ENCODE measurements around the gene SOX12. TPM values are rescaled to one million over a fixed set of nuclear protein-coding genes. Genes with fewer than 3 reads are reported as not detected.
"Not testable (repeated sequence)": the region's sequence is repeated elsewhere in the genome, so short reads cannot be mapped to it uniquely, and the experiment has no call there.

The SOX12 gene
- total RNA-seq, 2 experiments from 2014 or later: 11.6 to 11.9 TPM

GRCh38 chr20:334578-334977, 9.2 kb downstream of the SOX12 start:
- H3K36me3 ChIP-seq (ENCODE audit: insufficient read depth, low read length): no peaks in the 10 kb centered on the region
- CTCF ChIA-PET: no interaction called here
- Mint-ChIP-seq H3K27ac (no peak overlapping the region), H3K4me1 (ENCODE audit: low read depth) (peaks cover 11% of the 10 kb centered on the region), H3K4me3 (no peak overlapping the region), H3K27me3 (no peaks in the 10 kb centered on the region), H3K36me3 (ENCODE audit: low read depth) (no peaks in the 10 kb centered on the region), H3K9me3 (no peaks in the 10 kb centered on the region)
- H3K9me3 ChIP-seq (ENCODE audit: control insufficient read depth in 1 of 2, insufficient read depth in 1 of 2, low read length in 2 of 2): no peaks in the 10 kb centered on the region
- no peak for ATAC-seq (ENCODE audit: poor library complexity)
- H3K27ac ChIP-seq (ENCODE audit: low read depth in 1 of 2, low read length in 2 of 2): no peak overlapping the region
- no peaks in the 10 kb centered on the region for H3K27me3 ChIP-seq (ENCODE audit: control insufficient read depth in 1 of 2, insufficient read depth in 2 of 2, low read length in 2 of 2)
- no peak for DNase-seq
- H3K4me1 ChIP-seq (ENCODE audit: insufficient read depth, low read length): peaks cover 3% of the 10 kb centered on the region
- H3K4me3 ChIP-seq (ENCODE audit: low read length): no peak overlapping the region
- POLR2A ChIA-PET: no interaction called here
- TF ChIP-seq CTCF (IDR thresholded peaks at IDR 0.05): no peak
- intact Hi-C loops (cut with DNase I, micrococcal nuclease): no loop called here

DNA sequence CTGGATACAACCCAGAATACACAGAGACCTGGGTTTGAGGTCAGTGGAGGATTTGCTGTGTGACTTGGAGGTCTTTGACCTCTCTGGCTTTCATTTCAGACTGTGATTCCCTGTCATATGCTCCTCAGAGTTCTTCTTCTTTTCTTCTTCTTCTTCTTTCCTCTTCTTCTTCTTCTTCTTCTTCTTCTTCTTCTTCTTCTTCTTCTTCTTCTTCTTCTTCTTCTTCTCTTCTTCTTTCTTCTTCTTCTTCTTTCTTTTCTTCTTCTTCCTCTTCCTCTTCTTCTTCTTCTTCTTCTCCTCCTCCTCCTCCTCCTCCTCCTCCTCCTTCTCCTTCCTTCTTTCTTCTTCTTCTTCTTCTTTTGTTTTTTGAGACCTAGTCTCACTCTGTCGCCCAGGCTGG, 10.7 kb downstream of the SOX12 start:
- H3K4me3 ChIP-seq (ENCODE audit: low read length); H3K27ac ChIP-seq (ENCODE audit: low read depth in 1 of 2, low read length in 2 of 2); H3K4me1 ChIP-seq (ENCODE audit: insufficient read depth, low read length); DNase-seq; H3K9me3 ChIP-seq (ENCODE audit: control insufficient read depth in 1 of 2, insufficient read depth in 1 of 2, low read length in 2 of 2); CTCF ChIA-PET; POLR2A ChIA-PET; ATAC-seq (ENCODE audit: poor library complexity); H3K4me1 Mint-ChIP-seq (ENCODE audit: low read depth); H3K4me3 Mint-ChIP-seq; H3K27ac Mint-ChIP-seq; H3K9me3 Mint-ChIP-seq; H3K27me3 ChIP-seq (ENCODE audit: control insufficient read depth in 1 of 2, insufficient read depth in 2 of 2, low read length in 2 of 2); H3K36me3 Mint-ChIP-seq (ENCODE audit: low read depth); intact Hi-C loops (cut with DNase I, micrococcal nuclease); H3K27me3 Mint-ChIP-seq; H3K36me3 ChIP-seq (ENCODE audit: insufficient read depth, low read length): not testable (repeated sequence)

DNA sequence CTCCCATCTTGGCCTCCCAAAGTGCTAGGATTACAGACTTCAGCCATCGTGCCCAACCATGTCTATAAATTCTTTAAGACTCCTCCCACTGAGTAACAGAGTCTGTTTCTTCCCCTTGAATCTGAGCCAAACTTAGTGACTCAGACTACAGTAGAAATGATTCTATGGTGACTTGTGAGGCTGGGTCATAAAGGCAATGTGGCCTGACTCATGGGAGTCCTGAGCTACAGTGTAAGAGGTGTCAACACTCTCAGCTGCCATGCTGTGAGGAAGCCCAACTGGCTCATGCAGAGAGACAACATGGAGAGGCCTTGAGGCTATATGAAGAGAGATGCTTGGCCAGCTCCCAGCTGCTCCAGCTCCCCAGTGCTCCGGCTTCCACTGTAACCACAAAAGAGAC, 16.3 kb downstream of the SOX12 start:
- H3K27me3 ChIP-seq (ENCODE audit: control insufficient read depth in 1 of 2, insufficient read depth in 2 of 2, low read length in 2 of 2): no peaks in the 10 kb centered on the region
- Mint-ChIP-seq H3K36me3 (ENCODE audit: low read depth) (no peaks in the 10 kb centered on the region), H3K4me1 (ENCODE audit: low read depth) (peaks cover 7% of the 10 kb centered on the region), H3K9me3 (no peaks in the 10 kb centered on the region), H3K4me3 (no peak overlapping the region), H3K27me3 (no peaks in the 10 kb centered on the region), H3K27ac (no peak overlapping the region)
- ATAC-seq (ENCODE audit: poor library complexity): no peak
- no peak overlapping the region for H3K4me3 ChIP-seq (ENCODE audit: low read length)
- ChIA-PET CTCF (no interaction called here), POLR2A (no interaction called here)
- intact Hi-C loops (cut with DNase I, micrococcal nuclease): no loop called here
- DNase-seq: no peak
- no peak for TF ChIP-seq CTCF (IDR thresholded peaks at IDR 0.05)
- no peak overlapping the region for H3K27ac ChIP-seq (ENCODE audit: low read depth in 1 of 2, low read length in 2 of 2)
- no peaks in the 10 kb centered on the region for H3K36me3 ChIP-seq (ENCODE audit: insufficient read depth, low read length)
- H3K4me1 ChIP-seq (ENCODE audit: insufficient read depth, low read length): peaks cover 4% of the 10 kb centered on the region
- peaks cover 0 to 8% of the 10 kb centered on the region in 2 experiments for H3K9me3 ChIP-seq (ENCODE audit: control insufficient read depth in 1 of 2, insufficient read depth in 1 of 2, low read length in 2 of 2)

DNA sequence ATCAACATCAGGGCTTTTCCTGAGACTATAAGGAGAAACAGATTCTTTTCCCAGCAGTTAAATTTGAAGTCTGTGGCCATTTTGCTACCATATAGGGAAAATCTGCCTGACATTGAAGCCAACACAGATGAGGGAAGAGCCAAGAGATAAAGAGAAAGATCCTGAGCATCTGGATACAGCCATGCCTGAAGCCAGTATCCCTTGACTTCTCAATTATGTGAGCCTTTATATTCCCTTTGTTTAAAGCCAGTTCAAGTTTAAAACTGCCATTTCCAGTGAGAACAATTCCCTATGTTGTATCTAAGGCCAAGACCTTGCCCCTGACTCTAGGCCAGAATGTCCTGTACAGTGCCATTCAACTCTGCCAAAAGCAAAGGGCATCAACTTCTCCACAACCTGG, 17.8 kb downstream of the SOX12 start:
- H3K9me3 Mint-ChIP-seq: no peaks in the 10 kb centered on the region
- Histone ChIP-seq H3K4me1 (ENCODE audit: insufficient read depth, low read length) (peaks cover 17% of the 10 kb centered on the region), H3K4me3 (ENCODE audit: low read length) (no peak overlapping the region), H3K9me3 (ENCODE audit: control insufficient read depth in 1 of 2, insufficient read depth in 1 of 2, low read length in 2 of 2) (peaks cover 0 to 8% of the 10 kb centered on the region in 2 experiments), H3K36me3 (ENCODE audit: insufficient read depth, low read length) (no peaks in the 10 kb centered on the region), H3K27me3 (ENCODE audit: control insufficient read depth in 1 of 2, insufficient read depth in 2 of 2, low read length in 2 of 2) (no peaks in the 10 kb centered on the region), H3K27ac (ENCODE audit: low read depth in 1 of 2, low read length in 2 of 2) (no peak overlapping the region)
- no peak overlapping the region for H3K4me3 Mint-ChIP-seq
- ChIA-PET POLR2A (no interaction called here), CTCF (no interaction called here)
- intact Hi-C loops (cut with DNase I, micrococcal nuclease): no loop called here
- no peaks in the 10 kb centered on the region for H3K27me3 Mint-ChIP-seq
- no peak for ATAC-seq (ENCODE audit: poor library complexity)
- no peak for TF ChIP-seq CTCF (IDR thresholded peaks at IDR 0.05)
- no peak overlapping the region for H3K27ac Mint-ChIP-seq
- H3K36me3 Mint-ChIP-seq (ENCODE audit: low read depth): peaks cover 1% of the 10 kb centered on the region
- DNase-seq: no peak
- peaks cover 9% of the 10 kb centered on the region for H3K4me1 Mint-ChIP-seq (ENCODE audit: low read depth)

Data from CD4-positive, alpha-beta T cell (primary cell).